Measurements from ENCODE around the gene DNASE1L1. TPM values are rescaled to one million over a fixed set of nuclear protein-coding genes. Genes with fewer than 3 reads are reported as not detected.
A peak's percentile ranks its signal among the peaks of the same experiment; 100 is the strongest.

The DNASE1L1 gene
- total RNA-seq, 2 donors from 2014 or later = 36.8 to 70.7 TPM

DNA sequence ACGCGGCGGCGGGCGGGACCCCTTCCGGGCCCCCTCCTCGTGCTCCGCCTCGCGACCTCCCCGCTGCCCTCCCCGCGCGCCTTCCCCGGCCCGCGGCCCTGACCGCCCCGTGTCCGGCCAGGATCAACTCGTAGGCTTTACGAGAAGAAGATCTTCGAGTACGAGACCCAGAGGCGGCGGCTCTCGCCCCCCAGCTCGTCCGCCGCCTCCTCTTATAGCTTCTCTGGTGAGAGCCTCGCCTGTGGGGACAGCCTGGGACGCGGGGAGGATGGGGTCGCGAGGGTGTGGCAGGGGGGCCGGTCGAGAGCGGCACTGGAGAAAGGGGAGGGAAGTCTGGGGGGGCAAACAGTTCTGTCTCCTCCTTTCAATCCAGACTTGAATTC, 29.5 kb downstream of the DNASE1L1 start:
- H3K4me1 ChIP-seq (replicated peaks) = no peaks in the 10 kb centered on the region
- no peaks in the 10 kb centered on the region for H3K36me3 ChIP-seq
- intact Hi-C loops (cut with DNase I) = no loop called here
- DNase-seq (ENCODE audit: low spot score) = no peak
- H3K27ac ChIP-seq = peak overlapping the region; percentile 95 to 97
- H3K27me3 ChIP-seq (replicated peaks; ENCODE audit: insufficient read depth) = no peaks in the 10 kb centered on the region
- TF ChIP-seq POLR2A (IDR thresholded peaks at IDR 0.05) = no peak
- TF ChIP-seq, protein P1, sequence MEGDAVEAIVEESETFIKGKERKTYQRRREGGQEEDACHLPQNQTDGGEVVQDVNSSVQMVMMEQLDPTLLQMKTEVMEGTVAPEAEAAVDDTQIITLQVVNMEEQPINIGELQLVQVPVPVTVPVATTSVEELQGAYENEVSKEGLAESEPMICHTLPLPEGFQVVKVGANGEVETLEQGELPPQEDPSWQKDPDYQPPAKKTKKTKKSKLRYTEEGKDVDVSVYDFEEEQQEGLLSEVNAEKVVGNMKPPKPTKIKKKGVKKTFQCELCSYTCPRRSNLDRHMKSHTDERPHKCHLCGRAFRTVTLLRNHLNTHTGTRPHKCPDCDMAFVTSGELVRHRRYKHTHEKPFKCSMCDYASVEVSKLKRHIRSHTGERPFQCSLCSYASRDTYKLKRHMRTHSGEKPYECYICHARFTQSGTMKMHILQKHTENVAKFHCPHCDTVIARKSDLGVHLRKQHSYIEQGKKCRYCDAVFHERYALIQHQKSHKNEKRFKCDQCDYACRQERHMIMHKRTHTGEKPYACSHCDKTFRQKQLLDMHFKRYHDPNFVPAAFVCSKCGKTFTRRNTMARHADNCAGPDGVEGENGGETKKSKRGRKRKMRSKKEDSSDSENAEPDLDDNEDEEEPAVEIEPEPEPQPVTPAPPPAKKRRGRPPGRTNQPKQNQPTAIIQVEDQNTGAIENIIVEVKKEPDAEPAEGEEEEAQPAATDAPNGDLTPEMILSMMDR (IDR thresholded peaks at IDR 0.05) = no peak
- no peak for TF ChIP-seq POLR2AphosphoS5 (IDR thresholded peaks at IDR 0.05)
- WGBS = 2% methylated on average over 14 of the region's 38 CpGs
- peak overlapping the region; percentile 67 to 73 for H3K4me3 ChIP-seq
- H3K9me3 ChIP-seq = no peaks in the 10 kb centered on the region

DNA sequence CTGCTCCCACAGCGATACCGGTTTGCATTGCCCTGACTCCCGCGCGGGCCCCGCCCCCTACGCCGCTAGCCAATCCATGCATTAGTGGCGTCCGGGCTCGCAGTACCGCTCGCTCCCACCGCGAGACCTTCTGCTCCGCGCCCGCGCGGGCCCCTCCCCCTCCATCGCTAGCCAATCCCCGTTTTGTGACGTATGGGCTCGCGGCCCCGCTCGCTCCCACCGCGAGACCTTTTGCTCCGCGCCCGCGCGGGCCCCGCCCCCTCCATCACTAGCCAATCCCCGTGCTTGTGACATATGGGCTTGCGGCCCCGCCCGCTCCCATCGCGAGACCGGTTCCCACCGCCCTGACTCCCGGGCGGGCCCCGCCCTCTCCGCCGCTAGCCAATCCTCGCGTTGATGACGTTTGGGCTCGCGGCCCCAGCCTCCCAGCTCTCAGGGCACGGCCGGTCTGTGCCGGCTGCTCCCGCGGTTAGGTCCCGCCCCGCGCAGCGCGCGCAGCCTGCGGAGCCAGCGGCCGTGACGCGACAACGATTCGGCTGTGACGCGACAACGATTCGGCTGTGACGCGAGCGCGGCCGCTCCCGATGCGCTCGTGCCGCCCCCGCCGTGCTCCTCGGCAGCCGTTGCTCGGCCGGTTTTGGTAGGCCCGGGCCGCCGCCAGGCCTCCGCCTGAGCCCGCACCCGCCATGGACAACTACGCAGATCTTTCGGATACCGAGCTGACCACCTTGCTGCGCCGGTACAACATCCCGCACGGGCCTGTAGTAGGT, 30.1 kb downstream of the DNASE1L1 start, which contains the start of gene EMD:
TSS of gene EMD (plus strand) at position 497 of the 770 bp plus-strand sequence. CDS start at position 687, 190 bp downstream.
- Histone ChIP-seq H3K4me3 (peak within 1 kb of the TSS; percentile 67 to 73), H3K9me3 (no peaks in the 10 kb centered on the region), H3K36me3 (no peaks in the 10 kb centered on the region), H3K27me3 (replicated peaks; ENCODE audit: insufficient read depth) (no peaks in the 10 kb centered on the region), H3K4me1 (replicated peaks) (no peaks in the 10 kb centered on the region), H3K27ac (peak within 1 kb of the TSS; percentile 98)
- intact Hi-C loops (cut with DNase I) = no loop called here
- TF ChIP-seq POLR2A (IDR thresholded peaks at IDR 0.05) = peak; percentile 88
- TF ChIP-seq POLR2AphosphoS5 (IDR thresholded peaks at IDR 0.05) = peak; percentile 79
- TF ChIP-seq, protein P1 (IDR thresholded peaks at IDR 0.05) = peak in 2 of 4 experiments; percentile 18 to 54
- peak; percentile 95 for DNase-seq (ENCODE audit: low spot score)
- 0% methylated on average over 24 of the region's 103 CpGs for WGBS

DNA sequence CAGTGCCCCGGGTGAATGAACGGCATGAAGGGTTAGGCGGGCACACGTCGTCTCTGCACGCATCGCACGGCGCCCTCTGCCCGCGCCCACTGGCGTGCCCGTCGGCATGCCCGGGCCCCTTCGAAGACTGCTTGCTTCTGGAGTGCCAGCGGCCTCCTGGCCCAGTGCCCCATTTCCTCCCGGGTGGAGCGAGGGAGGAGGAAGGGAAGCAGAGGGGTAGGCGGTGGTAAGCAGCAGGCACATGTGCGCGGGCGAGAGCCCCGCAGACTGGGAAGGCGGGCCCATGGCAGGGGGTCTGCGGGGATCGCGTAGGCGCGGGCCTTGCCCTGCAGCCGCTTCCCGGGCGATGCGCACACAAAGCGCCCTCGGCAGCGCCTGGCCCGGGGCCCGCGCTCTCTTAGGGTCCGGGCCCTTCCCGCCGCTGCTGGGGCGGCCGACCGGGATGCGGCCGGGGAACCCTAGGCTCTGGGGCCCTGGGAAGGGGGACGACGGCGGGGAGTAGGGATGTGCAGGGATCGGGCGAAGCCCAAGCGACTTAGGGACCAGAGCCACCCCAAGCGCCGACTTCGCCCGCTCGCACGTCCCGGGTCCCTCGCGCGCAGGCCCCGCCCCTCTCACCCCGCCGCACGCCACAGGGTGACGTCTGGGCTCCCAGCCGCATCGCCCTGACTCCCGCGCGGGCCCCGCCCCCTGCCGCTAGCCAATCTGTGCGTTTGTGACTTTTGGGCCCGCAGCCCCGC, 30.8 kb downstream of the DNASE1L1 start:
- no peak for TF ChIP-seq POLR2AphosphoS5 (IDR thresholded peaks at IDR 0.05)
- peak; percentile 92 for TF ChIP-seq POLR2A (IDR thresholded peaks at IDR 0.05)
- Histone ChIP-seq H3K4me1 (replicated peaks) (no peaks in the 10 kb centered on the region), H3K27ac (peak overlapping the region; percentile 98), H3K27me3 (replicated peaks; ENCODE audit: insufficient read depth) (no peaks in the 10 kb centered on the region), H3K9me3 (no peaks in the 10 kb centered on the region), H3K4me3 (peak overlapping the region; percentile 34 to 42), H3K36me3 (no peaks in the 10 kb centered on the region)
- WGBS = 0% methylated on average over 20 of the region's 79 CpGs
- intact Hi-C loops (cut with DNase I) = no loop called here
- no peak for DNase-seq (ENCODE audit: low spot score)

DNA sequence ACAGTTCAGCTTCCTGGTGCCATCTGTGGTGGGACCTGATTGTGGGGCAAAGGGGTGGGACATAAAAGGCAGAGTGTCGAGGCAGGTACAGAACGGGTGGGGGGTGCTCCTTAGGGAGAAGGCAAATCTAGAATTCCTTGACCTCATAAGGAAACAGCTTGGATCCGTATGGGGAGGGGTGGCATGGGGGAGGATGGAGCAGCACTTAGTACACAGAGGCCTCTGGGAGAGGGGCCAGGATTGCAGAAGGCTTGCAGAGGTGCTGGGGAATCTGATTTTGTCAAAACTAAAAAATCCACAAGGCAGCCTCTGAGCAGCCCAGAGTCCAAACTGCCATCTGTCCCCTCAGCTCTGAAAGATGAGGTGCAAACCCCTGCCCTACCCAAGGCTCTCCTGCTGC, 32.3 kb downstream of the DNASE1L1 start:
- Histone ChIP-seq H3K36me3 (no peaks in the 10 kb centered on the region), H3K9me3 (no peaks in the 10 kb centered on the region), H3K27ac (peak overlapping the region; percentile 98), H3K4me1 (replicated peaks) (no peaks in the 10 kb centered on the region), H3K27me3 (replicated peaks; ENCODE audit: insufficient read depth) (no peaks in the 10 kb centered on the region), H3K4me3 (no peak overlapping the region)
- TF ChIP-seq POLR2AphosphoS5 (IDR thresholded peaks at IDR 0.05) = no peak
- no peak for TF ChIP-seq POLR2A (IDR thresholded peaks at IDR 0.05)
- TF ChIP-seq, protein P1 (IDR thresholded peaks at IDR 0.05) = no peak
- intact Hi-C loops (cut with DNase I) = no loop called here
- no peak for DNase-seq (ENCODE audit: low spot score)
- WGBS = 57% methylated on average over 3 of the region's 3 CpGs

DNA sequence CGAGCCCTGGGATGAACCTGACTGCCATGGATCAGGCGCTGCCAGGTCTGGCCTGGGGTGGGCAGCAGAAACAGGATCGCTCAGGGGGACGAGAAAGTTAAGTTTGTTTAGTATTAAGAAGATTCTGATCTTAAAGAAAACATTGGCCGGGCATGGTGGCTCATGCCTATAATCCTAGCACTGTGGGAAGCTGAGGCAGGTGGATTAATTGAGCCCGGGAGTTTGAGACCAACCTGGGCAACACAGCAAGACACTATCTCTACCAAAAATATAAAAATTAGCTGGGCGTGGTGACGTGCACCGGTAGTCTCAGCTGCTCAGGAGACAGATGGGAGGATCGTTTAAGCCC, 33.9 kb downstream of the DNASE1L1 start:
- Histone ChIP-seq H3K4me1 (replicated peaks) (no peaks in the 10 kb centered on the region), H3K27ac (peak overlapping the region; percentile 81 to 87), H3K36me3 (no peaks in the 10 kb centered on the region), H3K4me3 (no peak overlapping the region), H3K27me3 (replicated peaks; ENCODE audit: insufficient read depth) (no peaks in the 10 kb centered on the region), H3K9me3 (no peaks in the 10 kb centered on the region)
- TF ChIP-seq, protein P1 (IDR thresholded peaks at IDR 0.05) = no peak
- DNase-seq (ENCODE audit: low spot score) = no peak
- WGBS = 39% methylated on average over 5 of the region's 10 CpGs
- intact Hi-C loops (cut with DNase I) = no loop called here

All from prostate gland (tissue), 2 donors.